K562 (cell line): ENCODE results near the gene SLC25A28. TPM values are rescaled to one million over a fixed set of nuclear protein-coding genes. Genes with fewer than 3 reads are reported as not detected.
A peak's percentile ranks its signal among the peaks of the same experiment; 100 is the strongest.

Experiments
- ARID3A ChIP-seq: IDR thresholded peaks from 2 replicates; pipeline ENCODE4 v1.6.1; 2012; ENCODE audit warnings: low read depth, low read length, improper control_type of control experiment, borderline replicate concordance
- EWSR1 ChIP-seq: fragments of 450-650 bp; IDR thresholded peaks from 2 replicates; pipeline ENCODE4 v1.6.1; 2018; ENCODE audit warnings: borderline replicate concordance, mild to moderate bottlenecking, low read depth, moderate library complexity; ENCODE audit not compliant: partially characterized antibody
- GTF3C2 ChIP-seq: IDR thresholded peaks from 3 replicates; pipeline ENCODE4 v1.6.1; 2011; ENCODE audit warnings: borderline replicate concordance, mild to moderate bottlenecking, moderate library complexity; ENCODE audit not compliant: insufficient read length; ENCODE audit errors: extremely low read depth
- MECOM ChIP-seq: fragments of 250-450 bp; sonication (Bioruptor Pico); IDR thresholded peaks from 2 replicates; pipeline ENCODE4 v1.8.0; 2022; ENCODE audit warnings: inconsistent platforms
- MTA2 ChIP-seq: fragments of 450-650 bp; IDR thresholded peaks from 2 replicates; pipeline ENCODE4 v1.6.1; 2016; ENCODE audit warnings: low read depth
- MXI1 ChIP-seq: IDR thresholded peaks from 2 replicates; pipeline ENCODE4 v1.6.1; 2011; ENCODE audit warnings: low read depth, mild to moderate bottlenecking, improper control_type of control experiment, low read length
- PHF8 ChIP-seq: fragments of 200-600 bp; sonication (generic); IDR thresholded peaks from 2 replicates; pipeline ENCODE4 v1.6.1; 2012; ENCODE audit warnings: mixed run types, mild to moderate bottlenecking, inconsistent platforms, low read length, moderate library complexity, borderline replicate concordance
- SLC30A9 ChIP-seq: fragments of 250-450 bp; sonication (Bioruptor Pico); IDR thresholded peaks from 2 replicates; pipeline ENCODE4 v1.8.0; 2022; ENCODE audit warnings: mild to moderate bottlenecking, moderate library complexity
- TEAD4 ChIP-seq, 2 experiments: sonication (generic) in 1 of 2; formaldehyde crosslinking in 1 of 2; IDR thresholded peaks; 2 replicates each; pipeline versions ENCODE4 v1.6.1 to v1.8.0; 2012 to 2022; ENCODE audit warnings: borderline replicate concordance in 1 of 2, inconsistent platforms in 1 of 2, low read length in 1 of 2, mild to moderate bottlenecking in 1 of 2, missing genetic modification reagents in 1 of 2
- THAP12 ChIP-seq: fragments of 250-450 bp; sonication (Bioruptor Pico); IDR thresholded peaks from 2 replicates; pipeline ENCODE4 v1.9.0; 2021; ENCODE audit warnings: mild to moderate bottlenecking, inconsistent platforms
- TRIM24 ChIP-seq, 2 experiments: fragments of 450-650 bp; IDR thresholded peaks; 2 replicates each; pipeline ENCODE4 v1.6.1; 2016
- VEZF1 ChIP-seq: fragments of 200-800 bp; sonication (Bioruptor generic); IDR thresholded peaks from 2 replicates; pipeline ENCODE4 v1.6.1; 2017; ENCODE audit warnings: missing genetic modification characterization, missing compliant biosample characterization
- ZNF263 ChIP-seq: sonication (generic); formaldehyde crosslinking; IDR thresholded peaks from 2 replicates; pipeline ENCODE4 v1.8.0; 2022; ENCODE audit warnings: mild to moderate bottlenecking, missing genetic modification reagents, borderline replicate concordance
- ZNF639 ChIP-seq, 2 experiments: fragments of 200-800 bp in 1 of 2; sonication (Bioruptor generic) in 1 of 2; sonication (generic) in 1 of 2; formaldehyde crosslinking in 1 of 2; IDR thresholded peaks in 1 of 2; conservative IDR thresholded peaks in 1 of 2; 2 replicates each; pipeline versions ENCODE4 v1.5.0 to v1.6.1; 2016 to 2020; ENCODE audit warnings: missing compliant biosample characterization in 1 of 2, missing genetic modification characterization in 1 of 2, missing genetic modification reagents in 1 of 2
- ZNF75A ChIP-seq: fragments of 450-650 bp; formaldehyde crosslinking; IDR thresholded peaks from 2 replicates; pipeline ENCODE4 v1.4.0; 2020; ENCODE audit warnings: mild to moderate bottlenecking
- polyA plus RNA-seq, 8 experiments: library from polyadenylated mRNA; depleted of rRNA in 4 of 8; stranded (reverse) in 5 of 8; unstranded in 3 of 8; fragments of >200 nt; fragmentation: Nextera tagmentation in 2 of 8; fragmentation: Illumina TruSeq in 1 of 8; extraction: Ambion mirVana in 2 of 8; extraction: Trizol in 1 of 8; gene quantifications; 2 replicates each; pipeline versions ENCODE4 v1.2.1 to v1.2.3, GENCODE V29; 2011 to 2014; ENCODE audit warnings: inconsistent platforms in 1 of 8, missing spikeins in 1 of 8
- total RNA-seq, 7 experiments: library from RNA; depleted of rRNA in 6 of 7; stranded (reverse); fragments of >200 nt in 6 of 7; fragmentation: Illumina TruSeq in 2 of 7; extraction: Trizol in 2 of 7; gene quantifications; 2 replicates each; pipeline versions ENCODE4 v1.2.1 to v1.2.3, GENCODE V29; 2011 to 2021; ENCODE audit warnings: low replicate concordance in 1 of 7

The SLC25A28 gene
- total and polyA plus RNA-seq, 9 of the 15 experiments (the other 6 are each of a cell fraction or from before 2014, with no cell fraction given), result 6.2 to 32.3 (median 18.8) TPM

GRCh38 chr10:99620711-99621453 is 643 bp upstream of the SLC25A28 start (continued):
- peak; percentile 78; the same call in 1 of the 2 replicates for TF ChIP-seq PHF8
- no peak for TF ChIP-seq GTF3C2
- TF ChIP-seq MECOM, result no peak
- TF ChIP-seq TEAD4 (IDR thresholded peaks at IDR 0.05; ENCODE audit: low read length), result no peak
- TF ChIP-seq TEAD4 (CRISPR knock-in tag; IDR thresholded peaks at IDR 0.05; ENCODE audit: borderline replicate concordance), result no peak
- no peak for TF ChIP-seq MTA2
- TF ChIP-seq TRIM24 (IDR thresholded peaks at IDR 0.05), result peak; percentile 64 to 71
- peak; percentile 61; the same call in 1 of the 2 replicates for TF ChIP-seq THAP12
- no peak for TF ChIP-seq SLC30A9
- TF ChIP-seq EWSR1, result no peak
- no peak for TF ChIP-seq ZNF639 (CRISPR knock-in tag; conservative IDR thresholded peaks at IDR 0.05 in 1 of 2, IDR thresholded peaks at IDR 0.05 in 1 of 2)
- TF ChIP-seq ARID3A, result 0 out of 2 replicates have a peak, but pooled peaks have one; percentile 1
- no peak for TF ChIP-seq MXI1
- peak; percentile 68 for TF ChIP-seq ZNF263 (CRISPR knock-in tag)
- TF ChIP-seq VEZF1, result peak; percentile 72
- TF ChIP-seq ZNF75A (CRISPR knock-in tag), result no peak
